ENCODE measurements around the gene PFDN2. TPM values are rescaled to one million over a fixed set of nuclear protein-coding genes. Genes with fewer than 3 reads are reported as not detected.
"Not testable (repeated sequence)": the region's sequence is repeated elsewhere in the genome, so short reads cannot be mapped to it uniquely, and the experiment has no call there.

Gene PFDN2
- total and polyA plus RNA-seq, 4 donors, result 30.3 to 152 (median 94.9) TPM

DNA sequence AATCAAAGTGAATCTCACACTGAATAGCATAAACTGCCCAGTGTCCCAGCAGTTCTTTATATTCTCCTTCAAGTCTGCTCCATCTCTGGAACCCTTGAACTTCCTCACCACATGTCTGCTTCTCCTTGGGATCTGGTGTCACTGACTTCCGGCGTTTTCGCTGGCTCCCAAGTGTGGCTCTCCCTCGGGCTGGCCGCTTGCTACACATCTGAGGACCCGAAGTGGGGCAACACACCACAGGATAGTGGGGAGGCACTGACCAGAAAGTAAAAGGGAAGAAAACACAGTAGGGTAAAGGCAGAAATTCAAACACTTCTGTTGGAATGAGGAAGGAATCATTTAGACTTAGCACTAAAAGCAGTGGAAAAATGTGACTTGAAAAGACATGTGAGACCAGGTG lies 5.1 kb upstream of the PFDN2 start:
- Histone ChIP-seq H3K9me3 (ENCODE audit: control insufficient read depth, insufficient read depth, low read length) (no peaks in the 10 kb centered on the region), H3K27ac (ENCODE audit: low read depth, low read length) (no peak overlapping the region), H3K27me3 (ENCODE audit: control insufficient read depth, insufficient read depth, low read length) (no peaks in the 10 kb centered on the region), H3K36me3 (ENCODE audit: control insufficient read depth, insufficient read depth, low read length) (peaks cover 53% of the 10 kb centered on the region), H3K4me1 (ENCODE audit: control insufficient read depth, insufficient read depth, low read length) (peaks cover 13% of the 10 kb centered on the region), H3K4me3 (ENCODE audit: low read depth, low read length) (no peak overlapping the region)
- 88% methylated on average over 6 of the region's 6 CpGs for WGBS (ENCODE audit: insufficient coverage)
- no peak for DNase-seq (ENCODE audit: low read depth in 4 of 6, low spot score in 6 of 6)

DNA sequence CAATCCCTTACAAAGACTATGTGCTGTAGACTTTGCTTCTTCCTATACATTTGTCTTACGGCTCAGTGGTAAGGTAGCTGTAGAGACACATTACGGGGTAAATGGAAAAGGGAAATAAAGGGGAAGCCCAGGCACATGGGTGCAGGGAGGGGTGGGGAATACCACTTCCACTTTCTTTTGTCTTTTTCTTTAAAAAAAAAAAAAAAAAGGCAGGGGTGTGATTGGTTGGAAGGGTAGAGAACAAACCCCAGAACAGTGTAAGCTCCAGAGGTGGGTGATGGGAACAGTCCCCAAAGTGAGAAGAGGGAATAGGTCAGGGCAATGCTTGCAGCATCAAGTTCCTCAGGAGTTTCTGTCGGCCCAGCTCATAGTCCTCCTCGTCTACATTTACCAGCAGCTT lies 4.0 kb upstream of the PFDN2 start:
- Histone ChIP-seq H3K27ac (ENCODE audit: low read depth, low read length) (no peak overlapping the region), H3K27me3 (ENCODE audit: control insufficient read depth, insufficient read depth, low read length) (no peaks in the 10 kb centered on the region), H3K4me1 (ENCODE audit: control insufficient read depth, insufficient read depth, low read length) (peaks cover 17% of the 10 kb centered on the region), H3K36me3 (ENCODE audit: control insufficient read depth, insufficient read depth, low read length) (peaks cover 50% of the 10 kb centered on the region), H3K9me3 (ENCODE audit: control insufficient read depth, insufficient read depth, low read length) (no peaks in the 10 kb centered on the region), H3K4me3 (ENCODE audit: low read depth, low read length) (no peak overlapping the region)
- WGBS (ENCODE audit: insufficient coverage), result 70% methylated on average over 2 of the region's 4 CpGs
- DNase-seq (ENCODE audit: low read depth in 4 of 6, low spot score in 6 of 6), result no peak

DNA sequence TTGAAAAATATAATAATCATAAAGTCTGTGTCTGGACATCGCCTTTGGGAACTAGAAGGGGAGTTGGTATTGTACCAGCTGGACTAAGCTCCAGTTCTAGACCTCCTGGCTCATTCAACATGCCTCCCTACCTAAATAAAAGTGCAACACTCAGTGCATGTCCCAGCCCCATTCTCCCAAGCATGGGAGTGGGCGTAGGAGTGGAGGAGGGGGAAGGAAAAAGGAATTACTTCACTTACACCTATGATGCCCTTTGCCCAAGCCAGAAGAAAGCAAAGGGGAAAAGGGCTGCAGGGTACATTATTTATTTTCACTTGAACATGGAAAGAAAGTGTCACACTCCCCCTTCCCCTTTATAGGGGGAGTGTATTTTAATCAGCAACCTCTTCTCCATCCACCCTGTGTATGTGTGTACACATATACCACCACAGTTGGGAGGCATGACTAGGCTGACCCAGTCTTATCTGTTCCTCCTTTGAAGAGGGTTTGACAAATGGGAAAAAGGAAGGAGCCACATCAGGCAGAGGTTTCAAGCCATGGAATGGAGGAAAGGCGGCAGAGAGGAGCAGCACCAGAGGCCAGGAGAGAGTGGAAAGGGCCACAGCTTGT lies 3.3 kb upstream of the PFDN2 start:
- no peaks in the 10 kb centered on the region for H3K27me3 ChIP-seq (ENCODE audit: control insufficient read depth, insufficient read depth, low read length)
- peaks cover 23% of the 10 kb centered on the region for H3K4me1 ChIP-seq (ENCODE audit: control insufficient read depth, insufficient read depth, low read length)
- peaks cover 52% of the 10 kb centered on the region for H3K36me3 ChIP-seq (ENCODE audit: control insufficient read depth, insufficient read depth, low read length)
- H3K9me3 ChIP-seq (ENCODE audit: control insufficient read depth, insufficient read depth, low read length), result no peaks in the 10 kb centered on the region
- no peak overlapping the region for H3K4me3 ChIP-seq (ENCODE audit: low read depth, low read length)
- H3K27ac ChIP-seq (ENCODE audit: low read depth, low read length), result no peak overlapping the region
- no CpG with 5 or more reads among the region's 3 CpGs for WGBS (ENCODE audit: insufficient coverage)
- DNase-seq (ENCODE audit: low read depth in 4 of 6, low spot score in 6 of 6), result no peak

DNA sequence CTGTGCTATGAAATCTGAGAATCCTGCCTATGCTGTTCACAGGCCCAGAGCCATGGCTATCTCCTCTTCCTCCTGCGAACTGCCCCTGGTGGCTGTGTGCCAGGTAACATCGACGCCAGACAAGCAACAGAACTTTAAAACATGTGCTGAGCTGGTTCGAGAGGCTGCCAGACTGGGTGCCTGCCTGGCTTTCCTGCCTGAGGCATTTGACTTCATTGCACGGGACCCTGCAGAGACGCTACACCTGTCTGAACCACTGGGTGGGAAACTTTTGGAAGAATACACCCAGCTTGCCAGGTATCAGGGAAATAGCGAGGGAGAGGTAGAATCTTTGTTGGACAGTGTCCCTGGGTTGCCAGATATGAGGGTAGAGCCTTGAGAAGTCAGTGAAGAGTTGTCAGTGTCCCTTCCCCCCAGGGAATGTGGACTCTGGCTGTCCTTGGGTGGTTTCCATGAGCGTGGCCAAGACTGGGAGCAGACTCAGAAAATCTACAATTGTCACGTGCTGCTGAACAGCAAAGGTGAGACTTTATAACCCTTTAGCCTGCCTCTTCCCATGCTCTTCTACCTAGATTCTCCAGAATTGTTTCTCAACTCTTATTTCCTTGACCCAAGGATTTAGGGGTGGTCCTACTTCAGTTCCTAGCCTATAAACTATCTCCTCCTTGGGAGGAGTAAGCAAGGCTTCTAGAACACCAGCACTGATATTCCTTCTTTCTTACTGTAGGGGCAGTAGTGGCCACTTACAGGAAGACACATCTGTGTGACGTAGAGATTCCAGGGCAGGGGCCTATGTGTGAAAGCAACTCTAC lies 1.5 kb upstream of the PFDN2 start:
- 54% methylated on average over 9 of the region's 10 CpGs for WGBS (ENCODE audit: insufficient coverage)
- Histone ChIP-seq H3K4me1 (ENCODE audit: control insufficient read depth, insufficient read depth, low read length) (peaks cover 25% of the 10 kb centered on the region), H3K27me3 (ENCODE audit: control insufficient read depth, insufficient read depth, low read length) (no peaks in the 10 kb centered on the region), H3K4me3 (ENCODE audit: low read depth, low read length) (peak overlapping the region; percentile 73), H3K36me3 (ENCODE audit: control insufficient read depth, insufficient read depth, low read length) (peaks cover 44% of the 10 kb centered on the region), H3K9me3 (ENCODE audit: control insufficient read depth, insufficient read depth, low read length) (no peaks in the 10 kb centered on the region), H3K27ac (ENCODE audit: low read depth, low read length) (peak overlapping the region; percentile 49)
- peak in 3 of 6 donors; percentile 15 to 83 (median 57) for DNase-seq (ENCODE audit: low read depth in 4 of 6, low spot score in 6 of 6)

DNA sequence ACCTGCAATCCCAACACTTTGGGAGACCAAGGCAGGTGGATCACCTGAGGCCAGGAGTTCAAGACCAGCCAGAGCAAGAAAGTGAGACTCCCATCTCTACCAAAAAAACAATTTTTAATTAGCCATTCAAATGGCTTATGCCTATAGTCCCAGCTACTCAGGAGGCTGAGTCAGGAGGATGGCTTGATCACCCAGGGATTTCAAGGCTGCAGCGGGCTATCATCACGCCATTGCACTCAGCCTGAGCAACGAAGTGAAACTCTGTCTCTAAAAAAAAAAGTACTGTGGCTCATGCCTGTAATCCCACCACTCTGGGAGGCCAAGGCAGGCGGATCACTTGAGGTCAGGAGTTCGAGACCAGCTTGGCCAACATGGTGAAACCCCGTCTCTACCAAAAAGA lies 1.9 kb downstream of the PFDN2 start:
- not testable (repeated sequence) for DNase-seq (ENCODE audit: low read depth in 4 of 6, low spot score in 6 of 6); H3K27ac ChIP-seq (ENCODE audit: low read depth, low read length); H3K9me3 ChIP-seq (ENCODE audit: control insufficient read depth, insufficient read depth, low read length); H3K4me3 ChIP-seq (ENCODE audit: low read depth, low read length); H3K27me3 ChIP-seq (ENCODE audit: control insufficient read depth, insufficient read depth, low read length)
- H3K36me3 ChIP-seq (ENCODE audit: control insufficient read depth, insufficient read depth, low read length), result peaks cover 12% of the 10 kb centered on the region
- WGBS (ENCODE audit: insufficient coverage), result 86% methylated on average over 4 of the region's 6 CpGs
- H3K4me1 ChIP-seq (ENCODE audit: control insufficient read depth, insufficient read depth, low read length), result peaks cover 25% of the 10 kb centered on the region

DNA sequence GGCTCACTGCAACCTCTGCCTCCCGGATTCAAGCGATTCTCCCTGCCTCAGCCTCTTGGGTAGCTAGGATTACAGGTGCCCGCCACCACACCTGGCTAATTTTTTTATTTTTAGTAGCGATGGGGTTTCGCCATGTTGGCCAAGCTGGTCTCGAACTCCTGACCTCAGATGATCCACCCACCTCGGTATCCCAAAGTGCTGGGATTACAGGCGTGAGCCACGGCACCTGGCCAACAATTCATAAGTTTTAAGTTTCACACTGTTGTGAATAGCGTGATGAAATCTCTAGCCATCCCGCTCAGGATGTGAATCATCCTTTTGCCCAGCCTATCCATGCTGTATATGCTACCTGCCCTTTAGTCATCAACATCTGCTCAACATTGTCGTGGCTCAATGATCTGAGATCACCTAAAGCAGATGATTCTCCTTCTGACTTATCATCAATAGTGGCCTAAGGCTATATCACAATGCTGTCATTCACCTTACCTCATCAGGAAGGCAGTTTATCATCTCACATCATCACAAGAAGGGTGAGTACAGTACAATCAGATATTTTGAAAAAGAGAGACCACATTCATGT lies 2.6 kb downstream of the PFDN2 start:
- no peak overlapping the region for H3K27ac ChIP-seq (ENCODE audit: low read depth, low read length)
- WGBS (ENCODE audit: insufficient coverage), result 96% methylated on average over 12 of the region's 12 CpGs

DNA sequence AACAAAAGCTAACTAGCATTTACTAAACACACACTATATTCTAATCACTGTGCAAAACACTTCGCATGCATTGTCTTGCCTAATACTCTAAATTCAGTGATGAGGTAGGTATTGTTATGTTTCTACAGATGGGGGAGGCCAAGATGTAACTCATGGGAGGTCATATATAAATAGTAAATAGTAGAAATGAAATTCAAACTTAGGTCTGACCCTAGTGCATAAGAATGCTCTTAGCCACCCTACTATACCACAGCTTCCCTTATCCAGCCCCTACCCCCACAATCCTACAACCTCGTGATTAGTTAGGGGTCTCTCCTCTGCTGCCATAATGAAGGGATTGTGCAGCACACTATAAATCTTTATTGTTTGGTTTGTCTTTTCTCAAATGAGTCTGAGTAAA lies 3.3 kb downstream of the PFDN2 start:
- Histone ChIP-seq H3K36me3 (ENCODE audit: control insufficient read depth, insufficient read depth, low read length) (peaks cover 9% of the 10 kb centered on the region), H3K27ac (ENCODE audit: low read depth, low read length) (no peak overlapping the region), H3K4me3 (ENCODE audit: low read depth, low read length) (no peak overlapping the region), H3K27me3 (ENCODE audit: control insufficient read depth, insufficient read depth, low read length) (no peaks in the 10 kb centered on the region), H3K4me1 (ENCODE audit: control insufficient read depth, insufficient read depth, low read length) (peaks cover 23% of the 10 kb centered on the region), H3K9me3 (ENCODE audit: control insufficient read depth, insufficient read depth, low read length) (no peaks in the 10 kb centered on the region)
- no peak for DNase-seq (ENCODE audit: low read depth in 4 of 6, low spot score in 6 of 6)
- WGBS (ENCODE audit: insufficient coverage), result no CpG with 5 or more reads among the region's 2 CpGs

More for the DNA sequence above, 2.6 kb downstream of the PFDN2 start:
- DNase-seq (ENCODE audit: low read depth in 4 of 6, low spot score in 6 of 6), result no peak
- Histone ChIP-seq H3K9me3 (ENCODE audit: control insufficient read depth, insufficient read depth, low read length) (no peaks in the 10 kb centered on the region), H3K27me3 (ENCODE audit: control insufficient read depth, insufficient read depth, low read length) (no peaks in the 10 kb centered on the region), H3K36me3 (ENCODE audit: control insufficient read depth, insufficient read depth, low read length) (peaks cover 6% of the 10 kb centered on the region), H3K4me3 (ENCODE audit: low read depth, low read length) (no peak overlapping the region), H3K4me1 (ENCODE audit: control insufficient read depth, insufficient read depth, low read length) (peaks cover 25% of the 10 kb centered on the region)

DNA sequence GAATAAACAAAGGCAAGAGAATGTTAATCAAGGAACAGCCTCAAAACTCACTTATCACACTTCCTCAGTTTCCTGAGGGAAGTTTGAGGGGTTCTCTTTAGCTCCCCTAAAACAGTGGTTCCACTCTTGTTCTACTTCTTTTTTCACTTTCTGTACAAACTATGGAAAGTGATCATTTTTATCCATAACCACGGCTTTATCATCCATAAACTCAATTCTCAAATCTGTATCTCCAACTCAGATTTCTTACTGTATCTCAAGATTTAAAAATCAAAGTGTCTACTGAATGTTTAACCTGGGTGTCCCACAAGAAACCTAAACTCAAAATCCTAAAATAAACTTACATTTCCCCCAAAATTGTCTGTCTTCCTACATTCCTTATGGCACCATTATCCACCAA lies 3.9 kb downstream of the PFDN2 start:
- H3K36me3 ChIP-seq (ENCODE audit: control insufficient read depth, insufficient read depth, low read length), result peaks cover 10% of the 10 kb centered on the region
- H3K4me3 ChIP-seq (ENCODE audit: low read depth, low read length), result no peak overlapping the region
- 100% methylated on average over 1 of the region's 1 CpG for WGBS (ENCODE audit: insufficient coverage)
- H3K27ac ChIP-seq (ENCODE audit: low read depth, low read length), result no peak overlapping the region
- H3K27me3 ChIP-seq (ENCODE audit: control insufficient read depth, insufficient read depth, low read length), result no peaks in the 10 kb centered on the region
- DNase-seq (ENCODE audit: low read depth in 4 of 6, low spot score in 6 of 6), result no peak
- peaks cover 16% of the 10 kb centered on the region for H3K4me1 ChIP-seq (ENCODE audit: control insufficient read depth, insufficient read depth, low read length)
- no peaks in the 10 kb centered on the region for H3K9me3 ChIP-seq (ENCODE audit: control insufficient read depth, insufficient read depth, low read length)

DNA sequence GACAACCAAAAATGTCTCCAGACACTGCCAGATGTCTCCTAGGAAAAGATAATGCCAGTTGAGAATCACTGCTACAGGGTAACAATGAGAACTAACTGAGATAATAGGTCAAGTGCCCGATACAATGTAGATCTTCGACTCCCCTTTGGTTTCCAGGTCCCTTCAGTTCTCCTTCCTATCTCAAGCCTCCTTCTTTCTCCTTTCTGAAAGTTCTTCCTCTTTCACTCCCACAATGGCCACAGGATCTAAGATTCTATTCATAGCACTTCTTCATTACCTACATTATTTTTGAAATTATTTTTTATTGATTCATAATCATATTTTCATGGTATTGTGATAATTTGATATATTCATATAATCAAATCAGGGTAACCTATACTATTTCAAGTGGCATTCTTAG lies 6.3 kb downstream of the PFDN2 start:
- Histone ChIP-seq H3K36me3 (ENCODE audit: control insufficient read depth, insufficient read depth, low read length) (peaks cover 10% of the 10 kb centered on the region), H3K4me1 (ENCODE audit: control insufficient read depth, insufficient read depth, low read length) (peaks cover 6% of the 10 kb centered on the region), H3K9me3 (ENCODE audit: control insufficient read depth, insufficient read depth, low read length) (no peaks in the 10 kb centered on the region), H3K4me3 (ENCODE audit: low read depth, low read length) (no peak overlapping the region), H3K27ac (ENCODE audit: low read depth, low read length) (no peak overlapping the region), H3K27me3 (ENCODE audit: control insufficient read depth, insufficient read depth, low read length) (no peaks in the 10 kb centered on the region)
- DNase-seq (ENCODE audit: low read depth in 4 of 6, low spot score in 6 of 6), result no peak
- 94% methylated on average over 2 of the region's 2 CpGs for WGBS (ENCODE audit: insufficient coverage)
